K562 (cell line): ENCODE measurements around the gene LIN28A. TPM values are rescaled to one million over a fixed set of nuclear protein-coding genes. Genes with fewer than 3 reads are reported as not detected.
A peak's percentile ranks its signal among the peaks of the same experiment; 100 is the strongest.

Experiments used
- ADNP ChIP-seq: fragments of 200-800 bp; sonication (Bioruptor generic); IDR thresholded peaks from 2 replicates; pipeline ENCODE4 v1.6.1; 2016; ENCODE audit warnings: missing genetic modification characterization, missing compliant biosample characterization
- AFF4 ChIP-seq: sonication (generic); formaldehyde crosslinking; IDR thresholded peaks from 2 replicates; pipeline ENCODE4 v1.8.0; 2023; ENCODE audit warnings: mild to moderate bottlenecking, missing genetic modification reagents
- ARID1B ChIP-seq: fragments of 450-650 bp; IDR thresholded peaks from 2 replicates; pipeline ENCODE4 v1.6.1; 2016; ENCODE audit warnings: antibody characterized with exemption, mild to moderate bottlenecking, inconsistent platforms
- BRD4 ChIP-seq: fragments of 200-600 bp; sonication (generic); IDR thresholded peaks from 2 replicates; pipeline ENCODE4 v1.6.1; 2017; ENCODE audit warnings: inconsistent platforms
- CEBPB ChIP-seq: fragments of 450-650 bp; IDR thresholded peaks from 2 replicates; pipeline ENCODE4 v1.6.1; 2016; ENCODE audit warnings: missing genetic modification characterization, missing compliant biosample characterization
- DIDO1 ChIP-seq: fragments of 450-650 bp; IDR thresholded peaks from 2 replicates; pipeline ENCODE4 v1.6.1; 2016; ENCODE audit warnings: low read depth, missing biosample characterization, missing genetic modification characterization
- DMBX1 ChIP-seq: fragments of 250-450 bp; sonication (Bioruptor Pico); IDR thresholded peaks from 2 replicates; pipeline ENCODE4 v1.8.0; 2022; ENCODE audit warnings: inconsistent platforms, mild to moderate bottlenecking, moderate library complexity, borderline replicate concordance
- GATAD2A ChIP-seq: fragments of 450-650 bp; IDR thresholded peaks from 2 replicates; pipeline ENCODE4 v1.6.1; 2017
- HMG20A ChIP-seq: fragments of 450-650 bp; formaldehyde crosslinking; conservative IDR thresholded peaks from 2 replicates; pipeline ENCODE4 v1.4.0; 2020; ENCODE audit warnings: mild to moderate bottlenecking, mixed read lengths
- HOXB6 ChIP-seq: fragments of 250-450 bp; sonication (Bioruptor Pico); IDR thresholded peaks from 2 replicates; pipeline ENCODE4 v1.5.1; 2022; ENCODE audit warnings: mild to moderate bottlenecking, borderline replicate concordance
- KDM2B ChIP-seq: fragments of 250-450 bp; sonication (Bioruptor Pico); IDR thresholded peaks from 2 replicates; pipeline ENCODE4 v1.8.0; 2021; ENCODE audit warnings: mild to moderate bottlenecking, moderate library complexity
- MAZ ChIP-seq, 2 experiments: fragments of 450-650 bp in 1 of 2; sonication (generic) in 1 of 2; formaldehyde crosslinking; IDR thresholded peaks in 1 of 2; conservative IDR thresholded peaks in 1 of 2; 2 replicates each; pipeline versions ENCODE4 v1.4.0 to v1.5.0; 2020; ENCODE audit warnings: mild to moderate bottlenecking in 1 of 2, missing genetic modification reagents in 1 of 2
- NFXL1 ChIP-seq: fragments of 450-650 bp; formaldehyde crosslinking; IDR thresholded peaks from 2 replicates; pipeline ENCODE4 v1.4.0; 2021; ENCODE audit warnings: mild to moderate bottlenecking
- PCBP2 ChIP-seq: fragments of 200-400 bp; formaldehyde crosslinking; IDR thresholded peaks from 2 replicates; pipeline ENCODE4 v1.6.1; 2018; ENCODE audit warnings: low read length, low read depth, mild to moderate bottlenecking, moderate library complexity; ENCODE audit not compliant: poor library complexity, severe bottlenecking
- SREBF2 ChIP-seq: sonication (generic); formaldehyde crosslinking; IDR thresholded peaks from 2 replicates; pipeline ENCODE4 v1.4.0; 2020; ENCODE audit warnings: mild to moderate bottlenecking, missing genetic modification reagents
- SRSF3 ChIP-seq: fragments of 200-400 bp; formaldehyde crosslinking; IDR thresholded peaks from 2 replicates; pipeline ENCODE4 v1.6.1; 2016; ENCODE audit warnings: mild to moderate bottlenecking, low read length, moderate library complexity; ENCODE audit not compliant: insufficient read depth
- SRSF7 ChIP-seq: fragments of 200-400 bp; formaldehyde crosslinking; optimal IDR thresholded peaks from 2 replicates; pipeline ENCODE3; 2017; ENCODE audit warnings: mild to moderate bottlenecking, low read depth, low read length
- STAT5A ChIP-seq: IDR thresholded peaks from 2 replicates; pipeline ENCODE4 v1.6.1; 2012; ENCODE audit warnings: low read length, inconsistent platforms, borderline replicate concordance
- TCF7 ChIP-seq: sonication (generic); IDR thresholded peaks from 2 replicates; pipeline ENCODE4 v1.6.1; 2016; ENCODE audit warnings: antibody characterized with exemption, borderline replicate concordance
- polyA plus RNA-seq, 8 experiments: library from polyadenylated mRNA; depleted of rRNA in 4 of 8; stranded (reverse) in 5 of 8; unstranded in 3 of 8; fragments of >200 nt; fragmentation: Nextera tagmentation in 2 of 8; fragmentation: Illumina TruSeq in 1 of 8; extraction: Ambion mirVana in 2 of 8; extraction: Trizol in 1 of 8; gene quantifications; 2 replicates each; pipeline versions ENCODE4 v1.2.1 to v1.2.3, GENCODE V29; 2011 to 2014; ENCODE audit warnings: inconsistent platforms in 1 of 8, missing spikeins in 1 of 8
- total RNA-seq, 7 experiments: library from RNA; depleted of rRNA in 6 of 7; stranded (reverse); fragments of >200 nt in 6 of 7; fragmentation: Illumina TruSeq in 2 of 7; extraction: Trizol in 2 of 7; gene quantifications; 2 replicates each; pipeline versions ENCODE4 v1.2.1 to v1.2.3, GENCODE V29; 2011 to 2021; ENCODE audit warnings: low replicate concordance in 1 of 7
- TF ChIP-seq, protein P1 (sequence below): fragments of 450-650 bp; formaldehyde crosslinking; IDR thresholded peaks from 2 replicates; pipeline ENCODE4 v1.4.0; 2022; ENCODE audit warnings: missing genetic modification characterization
- TF ChIP-seq, protein P2 (sequence below), 3 experiments: IDR thresholded peaks in 2 of 3; conservative IDR thresholded peaks in 1 of 3; 2 replicates each; pipeline ENCODE4 v1.5.1; 2011 to 2012; ENCODE audit warnings: low read length in 3 of 3, mild to moderate bottlenecking in 3 of 3, control low read depth in 2 of 3, improper control_type of control experiment in 1 of 3, inconsistent platforms in 1 of 3, low read depth in 1 of 3, mixed read lengths in 1 of 3, moderate library complexity in 1 of 3; ENCODE audit not compliant: insufficient read depth in 2 of 3

The LIN28A gene
- total and polyA plus RNA-seq, 9 of the 15 experiments (the other 6 are each of a cell fraction or from before 2014, with no cell fraction given) = 0.80 to 5.4 (median 3.9) TPM

- TF ChIP-seq STAT5A (no peak; the same call in 1 of the 2 replicates), DMBX1 (peak; percentile 67; the same call in 1 of the 2 replicates), ADNP (tag) (no peak), CEBPB (tag) (no peak), BRD4 (0 out of 2 replicates have a peak, but pooled peaks have one; percentile 48), DIDO1 (tag) (peak; percentile 95), SREBF2 (CRISPR knock-in tag) (0 out of 2 replicates have a peak, but pooled peaks have one; percentile 69), ARID1B (peak; percentile 62), MAZ (CRISPR knock-in tag; conservative IDR thresholded peaks at IDR 0.05 in 1 of 2, IDR thresholded peaks at IDR 0.05 in 1 of 2) (peak; percentile 98), AFF4 (peak; percentile 77; the same call in 1 of the 2 replicates), TCF7 (peak; percentile 87), NFXL1 (CRISPR knock-in tag) (no peak), GATAD2A (peak; percentile 91), HMG20A (no peak), KDM2B (CRISPR knock-in tag) (peak; percentile 28), SRSF3 (no peak), SRSF7 (no peak), HOXB6 (peak; percentile 44; the same call in 1 of the 2 replicates), PCBP2 (no peak)
- TF ChIP-seq, protein P1, sequence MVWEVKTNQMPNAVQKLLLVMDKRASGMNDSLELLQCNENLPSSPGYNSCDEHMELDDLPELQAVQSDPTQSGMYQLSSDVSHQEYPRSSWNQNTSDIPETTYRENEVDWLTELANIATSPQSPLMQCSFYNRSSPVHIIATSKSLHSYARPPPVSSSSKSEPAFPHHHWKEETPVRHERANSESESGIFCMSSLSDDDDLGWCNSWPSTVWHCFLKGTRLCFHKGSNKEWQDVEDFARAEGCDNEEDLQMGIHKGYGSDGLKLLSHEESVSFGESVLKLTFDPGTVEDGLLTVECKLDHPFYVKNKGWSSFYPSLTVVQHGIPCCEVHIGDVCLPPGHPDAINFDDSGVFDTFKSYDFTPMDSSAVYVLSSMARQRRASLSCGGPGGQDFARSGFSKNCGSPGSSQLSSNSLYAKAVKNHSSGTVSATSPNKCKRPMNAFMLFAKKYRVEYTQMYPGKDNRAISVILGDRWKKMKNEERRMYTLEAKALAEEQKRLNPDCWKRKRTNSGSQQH (CRISPR knock-in tag) = peak; percentile 95
- TF ChIP-seq, protein P2, sequence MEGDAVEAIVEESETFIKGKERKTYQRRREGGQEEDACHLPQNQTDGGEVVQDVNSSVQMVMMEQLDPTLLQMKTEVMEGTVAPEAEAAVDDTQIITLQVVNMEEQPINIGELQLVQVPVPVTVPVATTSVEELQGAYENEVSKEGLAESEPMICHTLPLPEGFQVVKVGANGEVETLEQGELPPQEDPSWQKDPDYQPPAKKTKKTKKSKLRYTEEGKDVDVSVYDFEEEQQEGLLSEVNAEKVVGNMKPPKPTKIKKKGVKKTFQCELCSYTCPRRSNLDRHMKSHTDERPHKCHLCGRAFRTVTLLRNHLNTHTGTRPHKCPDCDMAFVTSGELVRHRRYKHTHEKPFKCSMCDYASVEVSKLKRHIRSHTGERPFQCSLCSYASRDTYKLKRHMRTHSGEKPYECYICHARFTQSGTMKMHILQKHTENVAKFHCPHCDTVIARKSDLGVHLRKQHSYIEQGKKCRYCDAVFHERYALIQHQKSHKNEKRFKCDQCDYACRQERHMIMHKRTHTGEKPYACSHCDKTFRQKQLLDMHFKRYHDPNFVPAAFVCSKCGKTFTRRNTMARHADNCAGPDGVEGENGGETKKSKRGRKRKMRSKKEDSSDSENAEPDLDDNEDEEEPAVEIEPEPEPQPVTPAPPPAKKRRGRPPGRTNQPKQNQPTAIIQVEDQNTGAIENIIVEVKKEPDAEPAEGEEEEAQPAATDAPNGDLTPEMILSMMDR (IDR thresholded peaks at IDR 0.05 in 2 of 3, conservative IDR thresholded peaks at IDR 0.05 in 1 of 3; ENCODE audit: insufficient read depth in 2 of 3, low read depth in 1 of 3, low read length in 3 of 3) = no peak
These were observed 21.5 kb downstream of the LIN28A start, which contains the start of gene DHDDS (continued) for GRCh38 chr1:26431979-26432695.
